HG03378 (cell line): ENCODE measurements around the gene SH3BGRL3.
"Not testable (repeated sequence)": the region's sequence is repeated elsewhere in the genome, so short reads cannot be mapped to it uniquely, and the experiment has no call there.

Source experiments
- ATAC-seq: cut with Tn5 transposase; IDR thresholded peaks from one replicate; pipeline ENCODE4 v1.9.1; 2021; ENCODE audit warnings: mild to moderate bottlenecking, moderate library complexity; ENCODE audit not compliant: unreplicated experiment

The SH3BGRL3 gene

GRCh38 chr1:26279456-26280332 lies at the start of gene SH3BGRL3:
Gene SH3BGRL3 (plus strand): TSS chr1:26280086. CDS start chr1:26280156, 70 bp downstream.
- ATAC-seq, result no peak

- ATAC-seq, result not testable (repeated sequence)
Observed at GRCh38 chr1:26230682-26231081, 49.2 kb upstream of the SH3BGRL3 start.

- ATAC-seq, result peak; percentile 80
Observed at GRCh38 chr1:26233903-26234643, 45.8 kb upstream of the SH3BGRL3 start, which contains the start of gene CEP85. Gene CEP85 (plus strand): TSS chr1:26234200. CDS start chr1:26239784, 5,584 bp downstream.

GRCh38 chr1:26234644-26235370 lies 45.1 kb upstream of the SH3BGRL3 start:
- ATAC-seq, result peak; percentile 1

- no peak for ATAC-seq
Observed at GRCh38 chr1:26237230-26237966, 42.5 kb upstream of the SH3BGRL3 start.

GRCh38 chr1:26239936-26240335 lies 40.0 kb upstream of the SH3BGRL3 start:
- no peak for ATAC-seq

- no peak for ATAC-seq
Observed at GRCh38 chr1:26252718-26253117, 27.2 kb upstream of the SH3BGRL3 start.

- ATAC-seq, result no peak
Observed at GRCh38 chr1:26254404-26254803, 25.5 kb upstream of the SH3BGRL3 start.

GRCh38 chr1:26257222-26257621 lies 22.7 kb upstream of the SH3BGRL3 start:
- no peak for ATAC-seq

- ATAC-seq, result no peak
Observed at GRCh38 chr1:26259005-26259404, 20.9 kb upstream of the SH3BGRL3 start.

- no peak for ATAC-seq
Observed at GRCh38 chr1:26259578-26259977, 20.3 kb upstream of the SH3BGRL3 start.

- no peak for ATAC-seq
Observed at GRCh38 chr1:26263212-26263611, 16.7 kb upstream of the SH3BGRL3 start.

GRCh38 chr1:26265405-26265804 lies 14.5 kb upstream of the SH3BGRL3 start:
- no peak for ATAC-seq

GRCh38 chr1:26268290-26269197 lies 11.3 kb upstream of the SH3BGRL3 start:
- no peak for ATAC-seq

GRCh38 chr1:26269198-26269550 lies 10.7 kb upstream of the SH3BGRL3 start:
- ATAC-seq, result no peak

GRCh38 chr1:26274801-26275425 lies 5.0 kb upstream of the SH3BGRL3 start:
- no peak for ATAC-seq

- no peak for ATAC-seq
Observed at GRCh38 chr1:26275580-26276431, 4.1 kb upstream of the SH3BGRL3 start.

GRCh38 chr1:26276432-26276838 lies 3.5 kb upstream of the SH3BGRL3 start:
- ATAC-seq, result no peak
